Thyroid gland (tissue), 4 donors: ENCODE results near the gene MT4. TPM values are rescaled to one million over a fixed set of nuclear protein-coding genes. Genes with fewer than 3 reads are reported as not detected.

Source experiments
- DNase-seq, 2 donors: peaks; one replicate each; pipeline ENCODE4 v3.0.0-alpha.2; 2019
- H3K27ac ChIP-seq, 3 donors: fragments of 200-600 bp; sonication (generic); 1 replicate in 2 of 3; 2 replicates in 1 of 3; pipeline ENCODE4 v1.5.1; 2016 to 2019; ENCODE audit warnings: mild to moderate bottlenecking in 1 of 3, moderate library complexity in 1 of 3
- H3K27me3 ChIP-seq: fragments of 200-600 bp; sonication (generic); one replicate; pipeline ENCODE4 v1.5.1; 2019
- H3K36me3 ChIP-seq, 2 donors: fragments of 200-600 bp; sonication (generic); one replicate each; pipeline ENCODE4 v1.5.1; 2016 to 2019
- H3K4me1 ChIP-seq, 2 donors: fragments of 200-600 bp; sonication (generic); one replicate each; pipeline ENCODE4 v1.5.1; 2017 to 2019
- H3K4me3 ChIP-seq, 3 donors: fragments of 200-600 bp; sonication (generic); replicated peaks in 1 of 3; 1 replicate in 2 of 3; 2 replicates in 1 of 3; pipeline ENCODE4 v1.5.1; 2016; ENCODE audit warnings: mild to moderate bottlenecking in 1 of 3
- H3K9me3 ChIP-seq: fragments of 200-600 bp; sonication (generic); one replicate; pipeline ENCODE4 v1.5.1; 2017
- CTCF ChIP-seq, 6 experiments: fragments of 200-600 bp in 3 of 6; fragments of 450-650 bp in 3 of 6; sonication (generic) in 3 of 6; IDR thresholded peaks; one replicate each; pipeline ENCODE4 v1.5.1; 2016 to 2019; ENCODE audit warnings: antibody characterized with exemption in 6 of 6, mild to moderate bottlenecking in 2 of 6, inconsistent platforms in 1 of 6, moderate library complexity in 1 of 6
- POLR2A ChIP-seq, 2 donors: fragments of 450-650 bp; IDR thresholded peaks; one replicate each; pipeline ENCODE4 v1.6.1; 2017; ENCODE audit warnings: antibody characterized with exemption in 2 of 2, mild to moderate bottlenecking in 2 of 2, moderate library complexity in 1 of 2
- WGBS, 2 donors: methylation state at CpG; one replicate each; pipeline ENCODE4 v1.1.5; 2017; 5-methylcytosine and 5-hydroxymethylcytosine counted together
- intact Hi-C: fragments of 100-400 bp; cut with DNase I; formaldehyde crosslinking; loops from one replicate; pipeline ENCODE4 v1.15.1; 2023
- total RNA-seq, 4 donors: library from RNA; depleted of rRNA; stranded (reverse); fragments of >200 nt; gene quantifications; one replicate each; pipeline ENCODE4 v1.2.3, GENCODE V29; 2016

MT4 gene
- total RNA-seq, 4 donors from 2014 or later: not detected

DNA sequence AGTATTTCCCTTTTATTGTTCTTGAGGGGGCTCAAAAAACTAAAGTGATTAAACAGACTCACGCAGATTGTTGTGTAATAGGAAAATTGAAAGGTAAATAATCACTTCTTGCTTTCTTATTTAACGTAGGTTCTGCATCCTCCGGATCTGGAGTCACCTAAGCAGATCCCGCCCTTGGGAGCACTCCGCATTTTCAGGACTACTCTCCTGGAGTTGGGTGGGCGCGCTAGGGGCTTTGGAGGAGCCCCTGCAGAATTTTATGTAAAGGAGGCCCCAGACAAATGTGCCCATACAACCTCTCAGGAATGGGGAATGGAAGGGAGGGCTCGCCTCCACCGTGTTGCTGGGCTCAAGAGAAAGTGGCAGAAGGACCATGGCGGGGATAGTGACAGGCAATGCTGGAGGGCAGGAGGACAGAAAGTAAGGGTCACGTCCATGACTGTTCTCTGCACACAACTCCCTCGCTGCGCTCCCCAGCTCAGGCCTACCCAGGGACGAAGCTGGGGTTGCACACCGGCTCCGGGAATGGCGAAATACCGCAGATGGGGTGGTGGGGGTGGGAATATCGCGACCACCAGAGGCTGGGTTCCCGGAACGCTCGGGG, 51.8 kb downstream of the MT4 start:
- H3K4me3 ChIP-seq: peak overlapping the region in 2 of 3 donors; percentile 5 to 16
- TF ChIP-seq CTCF (IDR thresholded peaks at IDR 0.05): no peak
- TF ChIP-seq POLR2A (IDR thresholded peaks at IDR 0.05): no peak
- H3K4me1 ChIP-seq: peaks cover 11 to 24% of the 10 kb centered on the region in 2 donors
- no peaks in the 10 kb centered on the region for H3K36me3 ChIP-seq
- no peaks in the 10 kb centered on the region for H3K27me3 ChIP-seq
- no peaks in the 10 kb centered on the region for H3K9me3 ChIP-seq
- peak overlapping the region; percentile 46 to 60 (median 50) for H3K27ac ChIP-seq
- intact Hi-C loops: no loop called here
- WGBS, 2 donors: 51 to 58% methylated on average over 23 of the region's 23 CpGs
- no peak for DNase-seq

- 4 to 9% methylated on average over 22 to 34 of the region's 41 CpGs for WGBS, 2 donors
- peak; percentile 84 to 88 for DNase-seq
- intact Hi-C loops: no loop called here
These were observed 52.6 kb downstream of the MT4 start for GRCh38 chr16:56617212-56618085.

DNA sequence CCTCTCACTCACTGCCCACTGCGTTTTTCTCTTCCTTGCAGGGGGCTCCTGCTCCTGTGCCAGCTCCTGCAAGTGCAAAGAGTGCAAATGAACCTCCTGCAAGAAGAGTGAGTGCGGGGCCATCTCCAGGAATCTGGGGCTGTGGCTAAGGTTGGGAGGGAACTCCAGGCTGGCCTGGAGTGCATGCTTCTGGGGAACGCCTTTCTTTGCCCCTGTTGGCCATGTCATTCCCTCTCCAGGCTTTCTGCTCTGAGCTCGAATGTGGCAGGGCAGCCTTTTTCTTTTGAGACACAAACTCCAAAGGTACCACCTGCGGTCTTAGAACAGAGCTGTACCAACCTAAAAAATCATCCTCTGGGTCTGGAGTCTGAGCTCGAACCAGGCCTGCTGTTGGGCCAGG, 53.3 kb downstream of the MT4 start:
- DNase-seq: no peak
- H3K9me3 ChIP-seq: no peaks in the 10 kb centered on the region
- intact Hi-C loops: no loop called here
- WGBS, 2 donors: 63 to 74% methylated on average over 1 to 6 of the region's 6 CpGs
- H3K36me3 ChIP-seq: no peaks in the 10 kb centered on the region
- H3K4me3 ChIP-seq: no peak overlapping the region
- no peak overlapping the region for H3K27ac ChIP-seq
- no peaks in the 10 kb centered on the region for H3K27me3 ChIP-seq
- H3K4me1 ChIP-seq: peaks cover 11 to 20% of the 10 kb centered on the region in 2 donors
- TF ChIP-seq POLR2A (IDR thresholded peaks at IDR 0.05): no peak
- TF ChIP-seq CTCF (IDR thresholded peaks at IDR 0.05): no peak

More at GRCh38 chr16:56617212-56618085, 52.6 kb downstream of the MT4 start:
- TF ChIP-seq POLR2A (IDR thresholded peaks at IDR 0.05): peak in 1 of 2 donors; percentile 83
- TF ChIP-seq CTCF (IDR thresholded peaks at IDR 0.05): peak in 1 of 6 experiments; percentile 19
- Histone ChIP-seq H3K9me3 (no peaks in the 10 kb centered on the region), H3K36me3 (no peaks in the 10 kb centered on the region), H3K4me1 (peaks cover 11 to 20% of the 10 kb centered on the region in 2 donors), H3K27ac (peak overlapping the region; percentile 46 to 60 (median 50)), H3K4me3 (peak overlapping the region in 2 of 3 donors; percentile 5 to 16), H3K27me3 (no peaks in the 10 kb centered on the region)

Other genes starting within 250 kb of the MT4 start
- 100 to 1,000 TPM; 130 to 167 (median 146) TPM for gene AMFR, start 139.5 kb upstream of the MT4 start, total RNA-seq
- 100 to 1,000 TPM in 1 of 4 donors, 10 to 100 TPM in 3; 55.0 to 120 (median 68.2) TPM for gene NUDT21, start 113.7 kb upstream of the MT4 start, total RNA-seq
- gene OGFOD1, start 113.5 kb upstream of the MT4 start, total RNA-seq: 10 to 100 TPM; 28.4 to 75.3 (median 58.7) TPM
- gene BBS2, start 45.0 kb upstream of the MT4 start, total RNA-seq: 10 to 100 TPM; 55.1 to 98.6 (median 57.4) TPM
- not detected for gene MT3, start 24.5 kb downstream of the MT4 start, total RNA-seq
- gene MT2A, start 43.5 kb downstream of the MT4 start, total RNA-seq: 100 to 1,000 TPM in 1 of 4 donors, 10 to 100 TPM in 3; 42.8 to 285 (median 54.6) TPM
- gene MT1E, start 60.7 kb downstream of the MT4 start, total RNA-seq: 1,000 to 10,000 TPM in 1 of 4 donors, 100 to 1,000 TPM in 3; 111 to 1,129 (median 368) TPM
- 10 to 100 TPM in 3 of 4 donors, 1 to 10 TPM in 1; 7.1 to 45.5 (median 33.8) TPM for gene MT1M, start 67.6 kb downstream of the MT4 start, total RNA-seq
- gene MT1A, start 73.6 kb downstream of the MT4 start, total RNA-seq: 10 to 100 TPM in 3 of 4 donors, 1 to 10 TPM in 1; 7.1 to 23.6 (median 16.8) TPM
- not detected for gene MT1B, start 86.8 kb downstream of the MT4 start, total RNA-seq
- gene MT1F, start 92.9 kb downstream of the MT4 start, total RNA-seq: 100 to 1,000 TPM in 1 of 4 donors, 10 to 100 TPM in 3; 25.8 to 220 (median 45.1) TPM
- gene MT1G, start 103.0 kb downstream of the MT4 start, total RNA-seq: 100 to 1,000 TPM; 410 to 930 (median 704) TPM
- gene MT1H, start 104.7 kb downstream of the MT4 start, total RNA-seq: 100 to 1,000 TPM in 1 of 4 donors, 10 to 100 TPM in 2, not detected in 1; 45.4 to 179 (median 62.8) TPM
- gene MT1X, start 117.4 kb downstream of the MT4 start, total RNA-seq: 1,000 to 10,000 TPM in 1 of 4 donors, 100 to 1,000 TPM in 3; 314 to 2,825 (median 445) TPM
- gene NUP93, start 165.1 kb downstream of the MT4 start, total RNA-seq: 100 to 1,000 TPM in 2 of 4 donors, 10 to 100 TPM in 2; 70.1 to 150 (median 97.4) TPM